ENCODE measurements around the gene DIP2B.

DNA sequence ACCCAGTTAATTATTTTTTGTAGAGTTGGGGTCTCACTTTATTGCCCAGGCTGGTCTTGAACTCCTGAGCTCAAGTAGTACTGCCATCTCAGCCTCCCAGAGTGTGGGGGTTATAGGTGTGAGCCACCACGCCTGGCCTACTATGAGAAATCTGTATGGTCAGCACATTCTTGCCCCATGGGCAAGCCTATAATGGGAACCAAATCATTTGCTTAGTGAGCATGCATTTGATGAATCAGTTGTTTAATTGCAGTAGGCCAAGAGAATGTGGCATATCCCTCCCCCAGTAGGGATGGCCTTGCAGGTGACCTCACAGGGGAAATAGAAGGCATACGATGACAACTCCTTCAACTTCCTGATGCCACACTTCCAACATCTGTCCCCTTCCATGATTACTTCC lies 122.7 kb downstream of the DIP2B start:
- TF ChIP-seq, protein P1, sequence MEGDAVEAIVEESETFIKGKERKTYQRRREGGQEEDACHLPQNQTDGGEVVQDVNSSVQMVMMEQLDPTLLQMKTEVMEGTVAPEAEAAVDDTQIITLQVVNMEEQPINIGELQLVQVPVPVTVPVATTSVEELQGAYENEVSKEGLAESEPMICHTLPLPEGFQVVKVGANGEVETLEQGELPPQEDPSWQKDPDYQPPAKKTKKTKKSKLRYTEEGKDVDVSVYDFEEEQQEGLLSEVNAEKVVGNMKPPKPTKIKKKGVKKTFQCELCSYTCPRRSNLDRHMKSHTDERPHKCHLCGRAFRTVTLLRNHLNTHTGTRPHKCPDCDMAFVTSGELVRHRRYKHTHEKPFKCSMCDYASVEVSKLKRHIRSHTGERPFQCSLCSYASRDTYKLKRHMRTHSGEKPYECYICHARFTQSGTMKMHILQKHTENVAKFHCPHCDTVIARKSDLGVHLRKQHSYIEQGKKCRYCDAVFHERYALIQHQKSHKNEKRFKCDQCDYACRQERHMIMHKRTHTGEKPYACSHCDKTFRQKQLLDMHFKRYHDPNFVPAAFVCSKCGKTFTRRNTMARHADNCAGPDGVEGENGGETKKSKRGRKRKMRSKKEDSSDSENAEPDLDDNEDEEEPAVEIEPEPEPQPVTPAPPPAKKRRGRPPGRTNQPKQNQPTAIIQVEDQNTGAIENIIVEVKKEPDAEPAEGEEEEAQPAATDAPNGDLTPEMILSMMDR (IDR thresholded peaks at IDR 0.05; ENCODE audit: low read depth, low read length) = no peak
- TF ChIP-seq EZH2phosphoT487 (IDR thresholded peaks at IDR 0.05; ENCODE audit: low read depth) = no peak

Measured in OCI-LY3 (cell line).